Stomach (tissue), 4 donors: Measurements from ENCODE around the gene GNPTAB.

Source experiments
- POLR2A ChIP-seq, 4 donors: fragments of 450-650 bp; IDR thresholded peaks; one replicate each; pipeline ENCODE4 v1.6.1; 2016; ENCODE audit warnings: antibody characterized with exemption in 4 of 4, control low read depth in 2 of 4, mild to moderate bottlenecking in 1 of 4, moderate library complexity in 1 of 4
- TF ChIP-seq, protein P1 (sequence below), 7 experiments: fragments of 450-650 bp in 4 of 7; fragments of 200-600 bp in 3 of 7; sonication (generic) in 3 of 7; IDR thresholded peaks; one replicate each; pipeline ENCODE4 v1.5.1; 2016 to 2019; ENCODE audit warnings: antibody characterized with exemption in 7 of 7, control low read depth in 2 of 7, mild to moderate bottlenecking in 1 of 7

DNA sequence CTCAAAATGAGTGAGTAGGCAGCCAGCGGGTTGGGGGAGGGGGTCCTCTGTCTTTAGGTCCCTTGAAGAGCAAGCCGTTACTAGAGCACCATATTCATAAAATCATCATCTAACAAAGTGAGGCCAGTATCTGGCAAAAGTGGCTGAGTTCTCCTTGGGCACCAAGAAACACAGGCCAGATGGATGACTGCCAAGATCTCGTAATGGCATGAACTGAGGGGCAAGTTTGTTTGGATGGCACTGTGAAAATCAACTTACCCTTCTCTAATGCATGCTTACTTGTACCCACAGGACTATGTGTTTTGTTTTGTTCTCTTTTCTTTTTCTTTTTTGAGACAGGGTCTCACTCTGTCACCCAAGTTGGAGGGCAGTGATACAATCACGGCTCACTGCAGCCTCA, 41.6 kb downstream of the GNPTAB start:
- TF ChIP-seq, protein P1, sequence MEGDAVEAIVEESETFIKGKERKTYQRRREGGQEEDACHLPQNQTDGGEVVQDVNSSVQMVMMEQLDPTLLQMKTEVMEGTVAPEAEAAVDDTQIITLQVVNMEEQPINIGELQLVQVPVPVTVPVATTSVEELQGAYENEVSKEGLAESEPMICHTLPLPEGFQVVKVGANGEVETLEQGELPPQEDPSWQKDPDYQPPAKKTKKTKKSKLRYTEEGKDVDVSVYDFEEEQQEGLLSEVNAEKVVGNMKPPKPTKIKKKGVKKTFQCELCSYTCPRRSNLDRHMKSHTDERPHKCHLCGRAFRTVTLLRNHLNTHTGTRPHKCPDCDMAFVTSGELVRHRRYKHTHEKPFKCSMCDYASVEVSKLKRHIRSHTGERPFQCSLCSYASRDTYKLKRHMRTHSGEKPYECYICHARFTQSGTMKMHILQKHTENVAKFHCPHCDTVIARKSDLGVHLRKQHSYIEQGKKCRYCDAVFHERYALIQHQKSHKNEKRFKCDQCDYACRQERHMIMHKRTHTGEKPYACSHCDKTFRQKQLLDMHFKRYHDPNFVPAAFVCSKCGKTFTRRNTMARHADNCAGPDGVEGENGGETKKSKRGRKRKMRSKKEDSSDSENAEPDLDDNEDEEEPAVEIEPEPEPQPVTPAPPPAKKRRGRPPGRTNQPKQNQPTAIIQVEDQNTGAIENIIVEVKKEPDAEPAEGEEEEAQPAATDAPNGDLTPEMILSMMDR (IDR thresholded peaks at IDR 0.05): no peak
- no peak for TF ChIP-seq POLR2A (IDR thresholded peaks at IDR 0.05)
